A549 (cell line): ENCODE results near the gene SETBP1. TPM values are rescaled to one million over a fixed set of nuclear protein-coding genes. Genes with fewer than 3 reads are reported as not detected.

Experiments
- ATAC-seq, 2 experiments: fragments of 200-7000 bp in 1 of 2; fragments of >200 bp in 1 of 2; cut with Nextera tagmentation in 1 of 2; cut with Tn5 transposase in 1 of 2; 3 replicates each; pipeline versions ENCODE4 v1.8.0 to v1.9.1; 2018 to 2020; ENCODE audit warnings: mild to moderate bottlenecking in 1 of 2, moderate library complexity in 1 of 2
- CTCF ChIA-PET: fragments of 300-600 bp; sonication (Branson Sonifier 250); formaldehyde crosslinking; extraction: SDS; loops from one replicate; lab custom pipeline; 2021; ENCODE audit warnings: antibody characterized with exemption, inconsistent platforms; lab: Yijun Ruan, JAX
- POLR2A ChIA-PET: fragments of 350-600 bp; formaldehyde crosslinking; extraction: SDS; loops from one replicate; lab custom pipeline; 2021; ENCODE audit warnings: antibody characterized with exemption, inconsistent platforms; lab: Yijun Ruan, JAX
- DNase-seq, 2 experiments: peaks; one replicate each; pipeline versions ENCODE4 v3.0.0 to v3.0.0-alpha.2; 2011 to 2016; ENCODE audit warnings: low read depth in 1 of 2, low spot score in 1 of 2
- FAIRE-seq: peaks from 2 replicates; lab custom pipeline; 2011; peaks lifted over from hg19 to GRCh38; lab: Jason Lieb, UNC
- H3K27ac ChIP-seq, 2 experiments: fragments of >200 bp; sonication (Bioruptor Twin); formaldehyde crosslinking; 3 replicates each; pipeline ENCODE4 v1.5.1; 2016 to 2017
- H3K4me1 ChIP-seq: fragments of >200 bp; sonication (Bioruptor Twin); formaldehyde crosslinking; 3 replicates; pipeline ENCODE4 v1.6.1; 2016
- H3K4me2 ChIP-seq: fragments of >200 bp; sonication (Bioruptor Twin); formaldehyde crosslinking; 3 replicates; pipeline ENCODE4 v1.6.1; 2016
- H3K4me3 ChIP-seq: fragments of >200 bp; sonication (Bioruptor Twin); formaldehyde crosslinking; 3 replicates; pipeline ENCODE4 v1.5.1; 2016
- H3K9me3 ChIP-seq: fragments of >200 bp; sonication (Bioruptor Twin); formaldehyde crosslinking; 3 replicates; pipeline ENCODE4 v1.6.1; 2016
- BHLHE40 ChIP-seq: IDR thresholded peaks from 2 replicates; pipeline ENCODE4 v1.6.1; 2012; ENCODE audit warnings: low read depth, low read length, inconsistent platforms
- EHF ChIP-seq: fragments of 250-450 bp; sonication (Bioruptor Pico); IDR thresholded peaks from 2 replicates; pipeline ENCODE4 v1.5.0; 2020; ENCODE audit warnings: mild to moderate bottlenecking
- ESRRA ChIP-seq: fragments of 150-350 bp; IDR thresholded peaks from 2 replicates; pipeline ENCODE4 v1.6.1; 2014; ENCODE audit warnings: mild to moderate bottlenecking, low read length, borderline replicate concordance
- FOSB ChIP-seq: fragments of 250-450 bp; sonication (Bioruptor Pico); IDR thresholded peaks from 2 replicates; pipeline ENCODE4 v1.5.0; 2020; ENCODE audit warnings: mild to moderate bottlenecking, moderate library complexity
- FOSL2 ChIP-seq, 2 experiments: fragments of 450-650 bp in 1 of 2; fragments of >200 bp in 1 of 2; sonication (Bioruptor Twin) in 1 of 2; formaldehyde crosslinking; IDR thresholded peaks; 2 replicates each; pipeline versions ENCODE4 v1.5.0 to v1.6.1; 2016 to 2020; ENCODE audit warnings: mild to moderate bottlenecking in 1 of 2, moderate library complexity in 1 of 2
- HOXB5 ChIP-seq: fragments of 250-450 bp; sonication (Bioruptor Pico); IDR thresholded peaks from 2 replicates; pipeline ENCODE4 v1.5.0; 2020; ENCODE audit warnings: mild to moderate bottlenecking, moderate library complexity
- KDM5A ChIP-seq: fragments of 200-600 bp; sonication (generic); IDR thresholded peaks from 2 replicates; pipeline ENCODE4 v1.6.1; 2016; ENCODE audit warnings: antibody characterized with exemption, mild to moderate bottlenecking
- MYC ChIP-seq: IDR thresholded peaks from 2 replicates; pipeline ENCODE4 v1.6.1; 2012; ENCODE audit warnings: mild to moderate bottlenecking, inconsistent platforms, low read length, improper control_type of control experiment, borderline replicate concordance
- NFE2L2 ChIP-seq: fragments of 150-350 bp; conservative IDR thresholded peaks from 2 replicates; pipeline ENCODE4 v1.6.1; 2014; ENCODE audit warnings: low read length
- PBX3 ChIP-seq: IDR thresholded peaks from 2 replicates; pipeline ENCODE4 v1.6.1; 2012
- RAD21 ChIP-seq, 2 experiments: fragments of >200 bp in 1 of 2; sonication (Bioruptor Twin) in 1 of 2; formaldehyde crosslinking in 1 of 2; IDR thresholded peaks in 1 of 2; conservative IDR thresholded peaks in 1 of 2; 2 replicates in 1 of 2; 3 replicates in 1 of 2; pipeline ENCODE4 v1.6.1; 2012 to 2018; ENCODE audit warnings: inconsistent platforms in 1 of 2
- REST ChIP-seq: fragments of 200-600 bp; sonication (generic); IDR thresholded peaks from 2 replicates; pipeline ENCODE4 v1.6.1; 2016; ENCODE audit warnings: antibody characterized with exemption, mild to moderate bottlenecking, moderate library complexity
- SREBF2 ChIP-seq: fragments of 450-650 bp; IDR thresholded peaks from 2 replicates; pipeline ENCODE4 v1.6.1; 2014; ENCODE audit warnings: mild to moderate bottlenecking, moderate library complexity
- ZFP36 ChIP-seq: fragments of 450-650 bp; IDR thresholded peaks from 2 replicates; pipeline ENCODE4 v1.6.1; 2014; ENCODE audit warnings: borderline replicate concordance; ENCODE audit not compliant: partially characterized antibody
- WGBS: methylation state at CpG from one replicate; pipeline ENCODE4 v1.1.6; 2017; ENCODE audit errors: missing lambda C conversion rate; 5-methylcytosine and 5-hydroxymethylcytosine counted together
- polyA minus RNA-seq: library from RNA; depleted of rRNA, polyadenylated mRNA; stranded (reverse); fragments of >200 nt; gene quantifications from 2 replicates; pipeline ENCODE4 v1.2.3, GENCODE V29; 2011; rRNA and poly(A)+ RNA removed
- polyA plus RNA-seq, 4 experiments: library from polyadenylated mRNA; depleted of rRNA in 3 of 4; stranded (reverse); fragments of >200 nt; fragmentation: RNase III in 1 of 4; extraction: RNeasy Plus Mini Kit Qiagen cat#74134 plus additional on column Dnase treatment in 1 of 4; gene quantifications; 2 replicates in 3 of 4; 3 replicates in 1 of 4; pipeline ENCODE4 v1.2.3, GENCODE V29; 2011 to 2017
- TF ChIP-seq, protein P1 (sequence below): IDR thresholded peaks from 2 replicates; pipeline ENCODE4 v1.6.1; 2012
- TF ChIP-seq, protein P2 (sequence below): fragments of >200 bp; sonication (Bioruptor Twin); formaldehyde crosslinking; IDR thresholded peaks from 3 replicates; pipeline ENCODE4 v1.5.1; 2016
- TF ChIP-seq, protein P3 (sequence below): fragments of 150-350 bp; IDR thresholded peaks from 2 replicates; pipeline ENCODE4 v1.6.1; 2014; ENCODE audit warnings: low read depth, mild to moderate bottlenecking, low read length

SETBP1 gene
- polyA plus RNA-seq (2011; rRNA removed) = 1.9 and 2.2 TPM in 2 replicates
- 0.40 and 0.44 TPM in 2 replicates for polyA plus RNA-seq (2012; cell fraction: cytosol; rRNA removed)
- 0.31 and 0.75 TPM in 2 replicates for polyA plus RNA-seq (2012; cell fraction: nucleus; rRNA removed)
- polyA plus RNA-seq (2017; fragmentation: RNase III; extraction: RNeasy Plus Mini Kit Qiagen cat#74134 plus additional on column Dnase treatment) = 0.43 to 0.54 TPM (median 0.50 TPM) in 3 replicates
- polyA minus RNA-seq = 4.5 and 4.8 TPM in 2 replicates

GRCh38 chr18:44680273-44681075, at the start of gene SETBP1:
SETBP1 (plus strand) TSS chr18:44680888; CDS start chr18:44701347, 20,459 bp downstream.
- Histone ChIP-seq H3K27ac (peak within 1 kb of the TSS; percentile 83 to 92), H3K4me1 (no peaks in the 10 kb centered on the region), H3K9me3 (no peaks in the 10 kb centered on the region), H3K4me2 (peak within 1 kb of the TSS; percentile 89)
- FAIRE-seq (no peak), ATAC-seq (peak; percentile 44 to 51; a peak in 5 of 6 replicates), DNase-seq (peak; percentile 19 to 31)
- CTCF ChIA-PET = no interaction called here
- POLR2A ChIA-PET = no interaction called here
- 2% methylated on average over 4 of the region's 64 CpGs for WGBS
- no peak for TF ChIP-seq PBX3
- peak in 1 of 2 experiments; percentile 33; a peak in 1 of 5 replicates for TF ChIP-seq RAD21 (conservative IDR thresholded peaks at IDR 0.05 in 1 of 2, IDR thresholded peaks at IDR 0.05 in 1 of 2)
- TF ChIP-seq, protein P1, sequence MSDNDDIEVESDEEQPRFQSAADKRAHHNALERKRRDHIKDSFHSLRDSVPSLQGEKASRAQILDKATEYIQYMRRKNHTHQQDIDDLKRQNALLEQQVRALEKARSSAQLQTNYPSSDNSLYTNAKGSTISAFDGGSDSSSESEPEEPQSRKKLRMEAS = peak; percentile 30; the same call in 1 of the 2 replicates
- TF ChIP-seq, protein P2, sequence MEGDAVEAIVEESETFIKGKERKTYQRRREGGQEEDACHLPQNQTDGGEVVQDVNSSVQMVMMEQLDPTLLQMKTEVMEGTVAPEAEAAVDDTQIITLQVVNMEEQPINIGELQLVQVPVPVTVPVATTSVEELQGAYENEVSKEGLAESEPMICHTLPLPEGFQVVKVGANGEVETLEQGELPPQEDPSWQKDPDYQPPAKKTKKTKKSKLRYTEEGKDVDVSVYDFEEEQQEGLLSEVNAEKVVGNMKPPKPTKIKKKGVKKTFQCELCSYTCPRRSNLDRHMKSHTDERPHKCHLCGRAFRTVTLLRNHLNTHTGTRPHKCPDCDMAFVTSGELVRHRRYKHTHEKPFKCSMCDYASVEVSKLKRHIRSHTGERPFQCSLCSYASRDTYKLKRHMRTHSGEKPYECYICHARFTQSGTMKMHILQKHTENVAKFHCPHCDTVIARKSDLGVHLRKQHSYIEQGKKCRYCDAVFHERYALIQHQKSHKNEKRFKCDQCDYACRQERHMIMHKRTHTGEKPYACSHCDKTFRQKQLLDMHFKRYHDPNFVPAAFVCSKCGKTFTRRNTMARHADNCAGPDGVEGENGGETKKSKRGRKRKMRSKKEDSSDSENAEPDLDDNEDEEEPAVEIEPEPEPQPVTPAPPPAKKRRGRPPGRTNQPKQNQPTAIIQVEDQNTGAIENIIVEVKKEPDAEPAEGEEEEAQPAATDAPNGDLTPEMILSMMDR = 0 out of 3 replicates have a peak, but pooled peaks have one; percentile 5
- TF ChIP-seq, all 56 proteins: peak for 3
- peak within 1 kb of the TSS; percentile 69 for H3K4me3 ChIP-seq

DNA sequence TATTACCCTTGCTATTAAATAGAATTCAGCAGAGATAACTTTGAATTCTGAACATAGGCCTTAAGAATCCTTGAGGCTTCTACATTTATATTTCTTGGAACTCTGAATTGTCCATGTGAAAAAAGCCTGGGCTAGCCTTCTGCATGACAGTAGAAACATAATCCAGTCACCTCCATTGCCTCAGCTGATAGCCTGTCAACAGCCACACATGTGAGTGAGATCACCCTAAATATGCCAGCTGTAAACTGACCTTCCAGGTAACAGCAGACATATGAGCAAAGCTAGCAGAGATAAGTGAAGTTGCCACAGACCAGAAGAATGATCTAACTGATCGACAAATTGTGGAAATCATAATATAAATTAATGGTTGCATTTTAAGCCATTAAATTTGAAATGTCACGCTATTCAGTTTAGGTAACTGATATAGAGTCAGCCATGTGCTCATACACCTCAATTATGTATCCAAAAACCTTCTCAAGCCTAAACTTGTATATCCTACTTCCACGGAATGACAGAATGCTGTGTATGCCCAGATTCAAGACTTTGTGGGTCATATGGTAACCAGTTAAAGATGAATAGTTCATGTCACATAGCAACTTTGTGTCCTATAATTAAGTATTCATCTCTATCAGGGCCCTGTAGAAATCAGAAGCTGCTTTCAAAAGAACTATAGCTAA, 48.1 kb upstream of the SETBP1 start:
- FAIRE-seq = no peak
- 72% methylated on average over 3 of the region's 3 CpGs for WGBS
- DNase-seq = no peak
- POLR2A ChIA-PET = interaction anchor here (0.6 kb wide), 1 partner anchor 12 kb away, joined by 3 read pairs; no protein-coding TSS in a partner anchor
- Histone ChIP-seq H3K9me3 (no peaks in the 10 kb centered on the region), H3K4me3 (no peak overlapping the region), H3K4me1 (peaks cover 7% of the 10 kb centered on the region; the same call in 2 of the 3 replicates), H3K27ac (no peak overlapping the region), H3K4me2 (no peak overlapping the region)
- TF ChIP-seq MYC (no peak), HOXB5 (CRISPR knock-in tag) (no peak), BHLHE40 (no peak), NFE2L2 (no peak), FOSB (CRISPR knock-in tag) (no peak), ZFP36 (no peak), SREBF2 (no peak), KDM5A (no peak), FOSL2 (IDR thresholded peaks at IDR 0.05) (no peak), FOSL2 (CRISPR knock-in tag; IDR thresholded peaks at IDR 0.05) (no peak), EHF (no peak), ESRRA (no peak), REST (no peak)
- TF ChIP-seq, protein P3, sequence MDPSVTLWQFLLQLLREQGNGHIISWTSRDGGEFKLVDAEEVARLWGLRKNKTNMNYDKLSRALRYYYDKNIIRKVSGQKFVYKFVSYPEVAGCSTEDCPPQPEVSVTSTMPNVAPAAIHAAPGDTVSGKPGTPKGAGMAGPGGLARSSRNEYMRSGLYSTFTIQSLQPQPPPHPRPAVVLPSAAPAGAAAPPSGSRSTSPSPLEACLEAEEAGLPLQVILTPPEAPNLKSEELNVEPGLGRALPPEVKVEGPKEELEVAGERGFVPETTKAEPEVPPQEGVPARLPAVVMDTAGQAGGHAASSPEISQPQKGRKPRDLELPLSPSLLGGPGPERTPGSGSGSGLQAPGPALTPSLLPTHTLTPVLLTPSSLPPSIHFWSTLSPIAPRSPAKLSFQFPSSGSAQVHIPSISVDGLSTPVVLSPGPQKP = no peak
- ATAC-seq = no peak
- CTCF ChIA-PET = no interaction called here
